Neural crest cell (in vitro differentiated cells): ENCODE results near the gene PRRC2B. TPM values are rescaled to one million over a fixed set of nuclear protein-coding genes. Genes with fewer than 3 reads are reported as not detected.

Experiments used
- DNase-seq: peaks from one replicate; pipeline ENCODE4 v3.0.0; 2021; ENCODE audit warnings: low read depth, mixed read lengths, low spot score
- H3K27ac Mint-ChIP-seq: one replicate; pipeline ENCODE4 v1.8.0; 2021; ENCODE audit warnings: mild to moderate bottlenecking, mixed read lengths; ENCODE audit not compliant: unreplicated experiment
- H3K27me3 Mint-ChIP-seq: 2 replicates; pipeline ENCODE4 v1.8.0; 2021; ENCODE audit warnings: low read depth, mild to moderate bottlenecking, mixed read lengths
- H3K36me3 Mint-ChIP-seq: 2 replicates; pipeline ENCODE4 v1.8.0; 2021; ENCODE audit warnings: low read depth, mild to moderate bottlenecking, mixed read lengths
- H3K4me1 Mint-ChIP-seq: 2 replicates; pipeline ENCODE4 v1.8.0; 2021; ENCODE audit warnings: mixed read lengths
- H3K4me3 Mint-ChIP-seq: one replicate; pipeline ENCODE4 v1.8.0; 2021; ENCODE audit warnings: mild to moderate bottlenecking, mixed read lengths
- H3K9me3 Mint-ChIP-seq: 2 replicates; pipeline ENCODE4 v1.8.0; 2021; ENCODE audit warnings: mixed read lengths
- CTCF ChIP-seq: fragments of 200-600 bp; sonication (generic); conservative IDR thresholded peaks from 2 replicates; pipeline ENCODE4 v1.5.0; 2021; ENCODE audit warnings: antibody characterized with exemption, mild to moderate bottlenecking
- total RNA-seq: library from RNA; stranded (reverse); gene quantifications from 2 replicates; pipeline ENCODE4 v1.2.1, GENCODE V29; 2021

PRRC2B gene
- total RNA-seq, 1 donor from 2014 or later: 349 TPM

GRCh38 chr9:131481441-131482342 is 87.8 kb downstream of the PRRC2B start:
- H3K4me3 Mint-ChIP-seq: no peak overlapping the region
- peak overlapping the region; percentile 15 for H3K27ac Mint-ChIP-seq
- DNase-seq: no peak
- peaks cover 17% of the 10 kb centered on the region for H3K36me3 Mint-ChIP-seq
- no peaks in the 10 kb centered on the region for H3K9me3 Mint-ChIP-seq
- H3K4me1 Mint-ChIP-seq: no peaks in the 10 kb centered on the region
- no peak for TF ChIP-seq CTCF
- H3K27me3 Mint-ChIP-seq: peaks cover 3% of the 10 kb centered on the region

- H3K36me3 Mint-ChIP-seq: peaks cover 18% of the 10 kb centered on the region
- TF ChIP-seq CTCF: no peak
- DNase-seq: no peak
- H3K9me3 Mint-ChIP-seq: no peaks in the 10 kb centered on the region
- no peak overlapping the region for H3K27ac Mint-ChIP-seq
- peak overlapping the region; percentile 38 for H3K4me3 Mint-ChIP-seq
- H3K27me3 Mint-ChIP-seq: peaks cover 3% of the 10 kb centered on the region
- H3K4me1 Mint-ChIP-seq: no peaks in the 10 kb centered on the region
These were observed 88.6 kb downstream of the PRRC2B start for GRCh38 chr9:131482343-131483006.

- no peaks in the 10 kb centered on the region for H3K27me3 Mint-ChIP-seq
- peak overlapping the region; percentile 38 for H3K4me3 Mint-ChIP-seq
- H3K4me1 Mint-ChIP-seq: no peaks in the 10 kb centered on the region
- no peaks in the 10 kb centered on the region for H3K9me3 Mint-ChIP-seq
- no peak for DNase-seq
- peaks cover 19% of the 10 kb centered on the region for H3K36me3 Mint-ChIP-seq
- H3K27ac Mint-ChIP-seq: peak overlapping the region; percentile 35
- no peak for TF ChIP-seq CTCF
These were observed 89.6 kb downstream of the PRRC2B start for GRCh38 chr9:131483319-131484050.

- Mint-ChIP-seq H3K4me3 (no peak overlapping the region), H3K9me3 (no peaks in the 10 kb centered on the region), H3K27me3 (no peaks in the 10 kb centered on the region), H3K27ac (no peak overlapping the region), H3K36me3 (peaks cover 20% of the 10 kb centered on the region), H3K4me1 (no peaks in the 10 kb centered on the region)
- TF ChIP-seq CTCF: no peak
- no peak for DNase-seq
These were observed 90.2 kb downstream of the PRRC2B start for GRCh38 chr9:131484051-131484445.

GRCh38 chr9:131484560-131485185 is 90.8 kb downstream of the PRRC2B start:
- no peak for DNase-seq
- H3K4me1 Mint-ChIP-seq: no peaks in the 10 kb centered on the region
- TF ChIP-seq CTCF: no peak
- H3K36me3 Mint-ChIP-seq: peaks cover 18% of the 10 kb centered on the region
- H3K4me3 Mint-ChIP-seq: peak overlapping the region; percentile 23
- H3K9me3 Mint-ChIP-seq: no peaks in the 10 kb centered on the region
- H3K27me3 Mint-ChIP-seq: no peaks in the 10 kb centered on the region
- H3K27ac Mint-ChIP-seq: no peak overlapping the region
